DOHH2 (cell line): ENCODE results near the gene ZBTB25.

Experiments
- CTCF ChIP-seq: fragments of 200-600 bp; sonication (generic); IDR thresholded peaks from one replicate; pipeline ENCODE4 v1.5.1; 2014; ENCODE audit warnings: antibody characterized with exemption, mild to moderate bottlenecking, low read depth, low read length; ENCODE audit not compliant: poor library complexity, severe bottlenecking
- EZH2phosphoT487 ChIP-seq: fragments of 200-600 bp; sonication (generic); IDR thresholded peaks from 2 replicates; pipeline ENCODE4 v1.6.1; 2017; ENCODE audit warnings: borderline replicate concordance, mild to moderate bottlenecking, antibody characterized with exemption, low read length, moderate library complexity, mixed read lengths

- no peak for TF ChIP-seq CTCF
- no peak for TF ChIP-seq EZH2phosphoT487
Observed at GRCh38 chr14:64463873-64464272, 39.8 kb downstream of the ZBTB25 start.
